NCI-H2081 (cell line): Measurements from ENCODE around the gene AREL1.

Experiments used
- DNase-seq, 2 experiments: peaks; one replicate each; lab custom pipeline; 2025; lab: John Stamatoyannopoulos, UW

The AREL1 gene

DNA sequence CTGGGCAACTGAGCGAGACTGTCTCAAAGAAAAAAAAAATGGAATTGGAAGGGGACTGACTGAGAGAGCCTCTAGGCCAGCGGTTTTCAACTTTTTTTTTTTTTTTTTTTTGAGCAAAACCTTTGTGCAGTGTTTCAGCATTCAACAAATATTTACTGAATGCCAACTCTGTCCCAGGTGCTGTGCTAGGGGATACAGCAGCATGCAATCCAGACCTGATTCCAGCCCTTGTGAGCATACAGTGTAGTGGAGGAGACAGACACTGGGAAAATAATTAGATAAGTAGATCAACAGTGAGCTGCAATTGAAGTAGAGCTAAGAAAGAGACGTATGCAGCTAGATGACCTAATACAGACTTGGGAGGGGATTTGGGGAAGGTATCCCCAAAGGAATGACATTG lies 77.0 kb downstream of the AREL1 start:
- DNase-seq, result no peak

DNA sequence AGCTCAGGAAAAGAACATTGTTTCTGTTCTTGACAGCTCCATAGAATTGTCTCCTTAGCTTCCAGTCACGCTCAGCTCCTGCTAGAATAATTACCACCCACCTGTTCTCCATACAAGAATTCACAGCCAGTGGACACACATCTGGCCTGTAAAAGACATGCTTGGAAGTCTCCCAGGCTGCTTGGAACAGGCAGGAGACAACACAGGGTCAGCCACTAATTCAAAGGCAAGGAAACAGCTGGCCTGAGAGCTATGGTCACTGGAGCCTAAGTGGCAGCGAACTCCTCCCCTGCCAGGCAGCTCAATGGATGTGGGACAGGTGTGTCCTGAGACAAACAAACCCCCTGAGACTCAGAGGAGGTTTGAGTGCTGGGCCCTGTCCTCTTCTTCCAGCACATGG lies 77.9 kb downstream of the AREL1 start:
- no peak for DNase-seq

DNA sequence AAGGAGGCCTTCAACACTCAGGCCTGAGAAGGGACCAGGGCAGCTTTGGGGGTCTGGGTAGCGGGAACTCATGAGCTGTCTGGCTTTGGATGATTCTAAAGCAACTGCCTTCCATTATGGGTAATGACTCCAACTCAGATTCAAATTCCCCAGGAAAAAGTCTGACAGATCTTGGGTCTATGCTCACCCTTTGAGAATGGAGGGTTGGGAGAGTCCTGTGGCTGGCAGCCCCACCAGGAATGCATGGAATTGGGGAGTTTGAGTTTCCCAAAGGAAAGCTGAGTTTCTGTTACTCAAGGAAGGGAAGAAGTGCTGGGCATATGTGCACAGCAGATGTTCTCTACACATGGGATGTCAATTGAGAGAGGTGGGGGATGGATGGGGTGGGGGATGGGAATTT lies 78.4 kb downstream of the AREL1 start:
- no peak for DNase-seq

- no peak for DNase-seq
Observed at GRCh38 chr14:74630881-74631690, 81.8 kb downstream of the AREL1 start.

DNA sequence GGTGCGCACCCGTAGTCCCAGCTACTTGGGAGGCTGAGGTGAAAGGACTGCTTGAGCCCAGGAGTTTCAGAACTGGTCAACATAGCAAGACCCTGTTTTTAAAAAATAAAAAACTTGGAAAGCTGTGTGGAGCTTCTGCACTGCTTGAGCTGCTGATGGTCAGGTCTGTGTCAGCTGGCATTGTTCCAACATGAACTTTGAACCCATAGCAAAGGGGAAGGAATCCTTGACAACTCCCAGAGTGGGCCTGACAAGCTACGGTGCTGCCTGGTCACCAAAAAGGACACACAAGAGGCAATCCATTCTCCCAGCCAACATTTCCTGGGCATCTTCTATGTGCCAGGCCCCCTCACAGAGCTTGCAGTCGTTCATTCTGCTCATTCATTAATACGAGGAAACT lies 84.5 kb downstream of the AREL1 start:
- no peak for DNase-seq

GRCh38 chr14:74627076-74627475 lies 85.8 kb downstream of the AREL1 start:
- DNase-seq, result no peak

- no peak for DNase-seq
Observed at GRCh38 chr14:74622257-74622656, 90.6 kb downstream of the AREL1 start.

- no peak for DNase-seq
Observed at GRCh38 chr14:74621556-74621955, 91.3 kb downstream of the AREL1 start.

- DNase-seq, result no peak
Observed at GRCh38 chr14:74620923-74621322, 92.0 kb downstream of the AREL1 start.

DNA sequence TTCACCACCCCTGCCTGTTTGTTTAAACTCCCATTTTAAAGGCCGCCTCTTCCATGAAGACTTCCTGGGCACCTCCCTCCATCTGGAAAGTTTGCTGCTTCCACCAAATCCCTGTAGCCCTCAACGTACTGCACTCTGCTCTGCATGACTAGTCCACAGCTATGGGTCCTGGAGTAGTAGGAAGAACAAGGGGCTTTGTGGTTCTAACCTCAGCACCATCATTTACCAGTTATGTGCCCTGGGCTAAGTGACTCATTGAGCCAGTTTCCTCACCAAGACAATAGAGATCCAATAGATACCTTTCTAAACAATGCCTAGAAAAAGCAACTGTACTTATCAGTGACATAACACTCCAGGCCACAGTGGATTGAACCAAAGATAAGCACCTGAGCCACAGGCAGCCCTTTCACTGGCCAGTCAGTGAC lies 92.4 kb downstream of the AREL1 start:
- DNase-seq, result no peak

- DNase-seq, result no peak
Observed at GRCh38 chr14:74619672-74620131, 93.2 kb downstream of the AREL1 start.

DNA sequence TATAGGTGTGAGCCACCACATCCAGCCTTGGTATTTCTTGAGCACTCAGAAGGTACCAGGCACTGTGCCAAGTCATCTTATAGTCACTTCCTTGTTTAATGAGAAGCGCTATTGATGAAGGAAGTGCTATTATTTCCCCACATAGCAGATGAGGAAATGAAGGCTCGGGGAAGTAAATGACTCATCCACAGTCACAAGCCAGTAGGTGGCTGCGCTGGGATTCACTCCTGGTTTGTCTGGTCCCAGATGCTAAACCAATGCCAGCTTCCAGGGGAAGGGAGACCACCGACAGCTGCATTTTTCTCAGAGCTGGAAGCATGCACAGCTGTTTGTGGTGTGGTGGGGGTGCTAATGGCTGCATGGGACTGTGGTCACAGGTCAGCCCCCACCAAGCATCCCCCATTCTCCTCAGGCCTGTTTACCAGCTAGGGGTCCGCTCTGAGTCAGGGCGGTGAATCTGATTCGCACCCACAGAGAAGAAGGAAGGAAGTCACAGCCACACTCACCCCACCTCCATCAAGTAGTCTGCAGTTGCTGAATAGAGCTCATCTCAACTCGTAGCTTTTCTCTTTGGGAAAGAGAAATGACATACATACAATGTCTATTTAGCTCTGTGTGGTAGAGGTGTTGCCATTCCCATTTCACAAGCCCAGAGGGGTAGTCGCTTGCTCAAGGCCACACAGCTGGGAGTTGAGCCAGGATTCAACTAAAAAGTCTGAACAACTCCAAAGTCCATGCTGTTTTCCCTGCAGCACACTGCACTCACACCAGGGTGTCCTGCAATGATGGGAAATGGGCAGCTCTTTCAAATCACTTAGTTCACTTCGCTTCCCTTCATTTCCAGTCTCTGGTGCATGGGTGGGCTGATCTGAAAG lies 94.6 kb downstream of the AREL1 start:
- DNase-seq, result no peak

- DNase-seq, result no peak
Observed at GRCh38 chr14:74616996-74617700, 95.7 kb downstream of the AREL1 start.

DNA sequence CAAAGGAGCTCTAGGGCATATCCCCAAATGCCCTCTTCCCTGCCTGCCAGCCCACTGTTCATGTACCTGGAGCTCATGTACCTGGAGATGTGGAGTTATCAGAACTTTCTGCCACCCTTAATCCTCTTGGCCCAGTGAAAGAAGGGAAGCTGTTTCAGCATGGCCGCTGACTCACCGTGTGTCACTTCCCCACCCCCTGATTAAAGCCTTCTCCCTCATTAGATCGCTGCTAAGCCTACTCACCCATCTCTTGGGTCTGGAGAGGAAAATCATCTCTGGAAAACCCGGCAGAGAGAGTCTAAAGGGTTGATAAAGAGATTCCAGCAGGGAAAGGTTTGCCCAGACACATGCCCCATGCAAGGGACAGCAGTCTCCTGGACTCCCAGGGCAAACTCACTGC lies 96.4 kb downstream of the AREL1 start:
- DNase-seq, result no peak

DNA sequence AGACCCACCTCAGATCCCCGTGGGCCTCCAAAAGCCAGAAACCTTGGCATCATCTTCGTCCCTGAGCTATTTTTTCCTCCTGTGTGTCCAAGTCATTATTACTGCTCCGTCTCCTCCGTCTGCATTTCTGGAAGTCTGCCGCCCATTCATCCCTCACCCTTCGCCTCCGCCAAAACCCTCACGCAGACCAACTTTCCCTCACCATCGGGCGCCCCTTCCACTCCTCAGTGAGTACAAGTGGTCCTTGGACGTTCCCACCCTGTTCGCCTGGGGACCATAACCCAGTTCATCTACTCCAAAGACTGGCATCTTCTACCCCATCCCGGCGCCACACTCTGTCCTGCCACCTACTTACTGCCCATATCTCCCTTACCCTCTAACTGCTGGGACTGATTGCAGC lies 97.1 kb downstream of the AREL1 start:
- no peak for DNase-seq

DNA sequence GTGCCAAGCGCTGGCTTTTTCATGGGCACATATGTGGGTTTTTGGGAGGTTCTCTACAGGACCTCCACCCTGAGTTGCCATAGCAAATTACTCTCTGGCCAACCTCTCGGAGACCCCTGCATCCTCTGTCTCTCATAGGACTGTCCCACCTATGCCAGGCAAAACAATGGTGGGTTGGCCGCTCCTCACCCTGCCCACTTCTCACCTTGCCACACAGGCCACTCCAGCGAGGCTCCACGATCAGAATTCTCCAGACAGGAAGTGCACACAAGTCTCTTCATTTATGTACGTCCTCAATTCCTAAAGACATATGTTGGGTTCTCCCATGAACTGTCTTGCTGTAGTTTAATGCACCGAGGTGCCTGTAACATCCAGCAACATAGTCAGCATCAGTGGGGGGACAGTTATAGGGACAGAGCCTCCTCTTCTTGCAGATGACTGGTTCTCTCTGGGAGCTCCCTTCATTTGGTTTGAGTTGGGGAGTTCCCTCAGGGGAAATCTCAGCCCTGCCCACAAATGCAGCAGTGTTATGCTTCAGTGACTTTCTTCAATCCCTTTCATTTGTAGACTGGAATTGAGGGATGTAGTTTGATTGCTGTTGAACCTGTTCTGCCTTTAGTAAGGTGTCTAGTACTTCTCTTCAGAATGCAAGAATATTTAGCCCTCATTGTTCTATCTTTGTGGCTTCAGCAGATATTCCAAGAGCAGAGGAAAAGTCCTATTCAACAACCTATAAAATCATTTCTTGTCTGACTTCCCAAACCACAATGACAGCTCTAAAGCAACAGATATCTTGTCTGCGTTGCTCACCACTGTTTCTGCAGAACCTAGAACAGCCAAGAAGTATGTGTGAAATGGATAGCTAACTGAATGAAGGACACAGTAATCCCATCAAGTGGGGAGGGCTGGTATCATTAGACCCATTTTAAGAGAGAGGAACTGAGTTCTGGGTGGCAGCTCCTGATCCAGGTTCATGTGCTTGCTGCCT lies 98.1 kb downstream of the AREL1 start:
- DNase-seq, result no peak

DNA sequence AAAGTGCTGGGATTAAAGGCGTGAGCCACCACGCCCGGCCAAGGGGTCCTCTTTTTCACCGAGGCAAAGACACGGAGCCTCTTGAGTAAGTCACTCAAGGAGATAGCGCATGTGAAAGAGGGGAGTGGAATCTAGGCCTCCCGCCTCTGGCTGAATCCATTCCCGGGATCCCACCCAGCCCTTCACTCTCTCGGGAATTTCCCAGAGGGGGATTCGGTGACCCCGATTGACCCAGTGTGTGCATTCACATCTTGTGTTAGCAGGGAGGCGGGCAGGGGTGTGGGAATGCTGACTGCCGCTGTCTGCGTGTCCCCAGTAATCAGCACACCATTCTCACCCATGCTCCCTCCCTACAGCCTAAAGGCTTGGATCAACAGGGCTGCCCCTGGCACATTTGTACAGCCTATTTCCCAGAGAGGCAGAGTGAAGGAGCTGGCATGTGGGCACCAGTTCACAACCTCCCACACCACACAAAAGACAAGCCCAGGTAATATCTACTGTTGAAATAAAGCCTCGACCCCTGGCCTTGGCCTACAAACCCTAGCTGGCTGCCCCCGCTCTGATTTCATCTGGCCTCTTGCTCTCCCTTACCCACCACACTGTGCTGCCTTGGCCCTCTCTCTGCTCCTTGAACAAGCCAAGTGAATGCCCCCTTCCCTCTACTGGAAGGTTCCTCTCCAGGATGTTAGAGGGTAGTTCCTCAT lies 99.5 kb downstream of the AREL1 start:
- no peak for DNase-seq

DNA sequence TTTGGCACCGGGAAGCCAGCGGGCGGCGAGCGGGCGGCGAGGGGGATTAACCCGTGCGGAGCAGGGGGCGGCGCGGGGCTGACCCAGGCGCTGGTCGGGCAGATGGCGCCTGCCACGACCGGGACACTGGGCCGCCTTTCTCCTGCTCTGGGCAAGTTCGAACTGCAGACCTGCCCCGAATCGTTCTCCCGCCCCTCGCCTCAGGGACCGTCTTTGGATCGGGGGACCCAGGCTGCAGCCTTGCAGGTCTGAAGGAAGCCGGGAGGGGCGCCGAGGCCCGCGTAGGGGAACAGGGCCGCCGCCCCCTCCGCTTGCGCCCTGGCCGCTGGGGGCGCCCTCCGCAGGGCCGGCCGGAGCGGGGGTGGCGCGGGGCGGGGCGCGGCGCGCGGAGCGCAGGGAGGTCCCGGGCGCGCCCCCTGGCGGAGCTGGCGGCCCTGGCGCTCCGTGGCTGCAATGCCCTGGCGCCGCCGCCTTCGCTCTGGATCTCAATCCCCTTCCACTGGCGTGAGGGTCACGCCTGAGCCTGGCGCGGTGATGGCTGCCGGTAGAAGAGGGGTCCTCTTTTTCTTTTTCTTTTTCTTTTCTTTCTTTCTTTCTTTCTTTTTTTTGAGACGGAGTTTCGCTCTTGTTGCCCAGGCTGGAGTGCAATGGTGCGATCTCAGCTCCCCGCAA lies 100.4 kb downstream of the AREL1 start:
- DNase-seq, result peak; percentile 66 to 71

- DNase-seq, result no peak
Observed at GRCh38 chr14:74611650-74612349, 101.1 kb downstream of the AREL1 start, which contains the start of gene LTBP2. TSS of gene LTBP2 (minus strand) at chr14:74612237. CDS start at chr14:74611944, 293 bp downstream.
